ENCODE measurements around the gene CACUL1.

GRCh38 chr10:118628397-118628796, 126.4 kb downstream of the CACUL1 start:
- TF ChIP-seq EZH2 (IDR thresholded peaks at IDR 0.05), result no peak
- TF ChIP-seq POLR2AphosphoS5 (IDR thresholded peaks at IDR 0.05; ENCODE audit: borderline replicate concordance, low read depth, low read length), result no peak

Measured in SK-N-MC (cell line).